Endothelial cell of umbilical vein (primary cell): ENCODE data around the gene ZNF160. TPM values are rescaled to one million over a fixed set of nuclear protein-coding genes. Genes with fewer than 3 reads are reported as not detected.

Experiments
- BruUV-seq: library from RNA; stranded (reverse); fragments of 400-500 nt; replicated peaks from 2 replicates; lab custom pipeline; 2021; lab: Mats Ljungman, UMichigan
- CTCF ChIA-PET: fragments of 300-600, 350-600 bp; sonication (Branson Sonifier 250); formaldehyde crosslinking; loops from one replicate; lab custom pipeline; 2021; ENCODE audit warnings: antibody characterized with exemption, inconsistent platforms; lab: Charles Lee
- POLR2A ChIA-PET: fragments of 300-600, 350-600 bp; sonication (Branson Sonifier 250); formaldehyde crosslinking; loops from one replicate; lab custom pipeline; 2021; ENCODE audit warnings: antibody characterized with exemption, inconsistent platforms; lab: Charles Lee
- DNase-seq: peaks from one replicate; pipeline ENCODE4 v3.0.0-alpha.2; 2011; ENCODE audit warnings: low read depth, low spot score
- FAIRE-seq: peaks from 2 replicates; lab custom pipeline; 2011; peaks lifted over from hg19 to GRCh38; lab: Jason Lieb, UNC
- H2AFZ ChIP-seq: 2 replicates; pipeline ENCODE4 v1.6.0; 2012; ENCODE audit warnings: low read depth, low read length, control low read depth, inconsistent platforms
- H3K27ac ChIP-seq: 2 replicates; pipeline ENCODE4 v1.5.1; 2011; ENCODE audit warnings: low read depth, mild to moderate bottlenecking, control low read depth, low read length, moderate library complexity; ENCODE audit not compliant: insufficient read depth
- H3K27me3 ChIP-seq, 2 experiments: 2 replicates each; pipeline versions ENCODE4 v1.6.0 to v1.6.1; 2011; ENCODE audit warnings: low read length in 2 of 2, mixed read lengths in 1 of 2; ENCODE audit not compliant: control insufficient read depth in 2 of 2, insufficient read depth in 2 of 2
- H3K36me3 ChIP-seq, 2 experiments: 2 replicates in 1 of 2; 3 replicates in 1 of 2; pipeline ENCODE4 v1.5.1; 2011; ENCODE audit warnings: low read length in 2 of 2, mild to moderate bottlenecking in 1 of 2, moderate library complexity in 1 of 2; ENCODE audit not compliant: control insufficient read depth in 2 of 2, insufficient read depth in 2 of 2; ENCODE audit errors: extremely low read depth in 1 of 2
- H3K4me1 ChIP-seq: 3 replicates; pipeline ENCODE4 v1.5.1; 2011; ENCODE audit warnings: mild to moderate bottlenecking, low read length; ENCODE audit not compliant: control insufficient read depth, insufficient read depth; ENCODE audit errors: extremely low read depth
- H3K4me2 ChIP-seq: 2 replicates; pipeline ENCODE4 v1.6.1; 2011; ENCODE audit warnings: low read length, control low read depth, mixed read lengths; ENCODE audit not compliant: insufficient read depth
- H3K4me3 ChIP-seq, 3 experiments: fragments of 200-600 bp in 1 of 3; sonication (generic), shearing (Covaris generic) in 1 of 3; replicated peaks in 1 of 3; 2 replicates each; pipeline ENCODE4 v1.5.1; 2011 to 2016; ENCODE audit warnings: control low read depth in 3 of 3, low read length in 3 of 3, mild to moderate bottlenecking in 2 of 3, inconsistent platforms in 1 of 3, low read depth in 1 of 3, moderate library complexity in 1 of 3; ENCODE audit not compliant: insufficient read depth in 1 of 3
- H3K79me2 ChIP-seq: 2 replicates; pipeline ENCODE4 v1.6.0; 2012; ENCODE audit warnings: low read length, inconsistent platforms; ENCODE audit not compliant: control insufficient read depth, insufficient read depth
- H3K9ac ChIP-seq: replicated peaks from 2 replicates; pipeline ENCODE3; 2011; ENCODE audit warnings: low read length, control low read depth; ENCODE audit not compliant: insufficient read depth; ENCODE audit errors: extremely low read depth
- H3K9me1 ChIP-seq: replicated peaks from 3 replicates; pipeline ENCODE4 v1.6.0; 2011; ENCODE audit warnings: mild to moderate bottlenecking, low read length; ENCODE audit not compliant: control insufficient read depth, insufficient read depth; ENCODE audit errors: extremely low read depth
- H3K9me3 ChIP-seq: replicated peaks from 2 replicates; pipeline ENCODE4 v1.5.1; 2012; ENCODE audit warnings: low read length, inconsistent platforms; ENCODE audit not compliant: control insufficient read depth, insufficient read depth
- H4K20me1 ChIP-seq: replicated peaks from 2 replicates; pipeline ENCODE3; 2011; ENCODE audit warnings: mild to moderate bottlenecking, low read length; ENCODE audit not compliant: control insufficient read depth, insufficient read depth; ENCODE audit errors: extremely low read depth
- CTCF ChIP-seq, 2 donors: IDR thresholded peaks; 1 replicate in 1 of 2; 2 replicates in 1 of 2; pipeline ENCODE4 v1.5.1; 2011; ENCODE audit warnings: low read length in 2 of 2, mild to moderate bottlenecking in 2 of 2, moderate library complexity in 2 of 2, control low read depth in 1 of 2, inconsistent platforms in 1 of 2, low read depth in 1 of 2; ENCODE audit not compliant: insufficient read depth in 1 of 2; ENCODE audit errors: extremely low read depth in 1 of 2
- EZH2 ChIP-seq: IDR thresholded peaks from 2 replicates; pipeline ENCODE4 v1.6.1; 2012; ENCODE audit warnings: borderline replicate concordance, low read depth, mild to moderate bottlenecking, moderate library complexity, low read length, inconsistent platforms; ENCODE audit not compliant: severe bottlenecking
- FOS ChIP-seq: IDR thresholded peaks from 2 replicates; pipeline ENCODE4 v1.6.1; 2011; ENCODE audit warnings: mild to moderate bottlenecking, low read length, moderate library complexity, borderline replicate concordance; ENCODE audit not compliant: insufficient read depth
- GATA2 ChIP-seq: IDR thresholded peaks from 2 replicates; pipeline ENCODE4 v1.7.0; 2011; ENCODE audit warnings: low read depth, mild to moderate bottlenecking, moderate library complexity, mixed read lengths, low read length; ENCODE audit not compliant: insufficient read length, insufficient read depth
- JUN ChIP-seq: IDR thresholded peaks from 2 replicates; pipeline ENCODE4 v1.6.1; 2011; ENCODE audit warnings: borderline replicate concordance, low read depth; ENCODE audit not compliant: insufficient read length, insufficient read depth
- MAX ChIP-seq: IDR thresholded peaks from 2 replicates; pipeline ENCODE4 v1.6.1; 2011; ENCODE audit not compliant: insufficient read depth, insufficient read length
- MYC ChIP-seq: IDR thresholded peaks from one replicate; pipeline ENCODE4 v1.6.1; 2011; ENCODE audit warnings: mild to moderate bottlenecking, low read depth, low read length
- POLR2A ChIP-seq: IDR thresholded peaks from 2 replicates; pipeline ENCODE4 v1.6.1; 2012; ENCODE audit warnings: low read depth, mild to moderate bottlenecking, control low read depth, low read length
- POLR2AphosphoS5 ChIP-seq: IDR thresholded peaks from 2 replicates; pipeline ENCODE4 v1.6.1; 2012; ENCODE audit warnings: low read depth, mild to moderate bottlenecking, control low read depth, low read length, moderate library complexity; ENCODE audit not compliant: insufficient read depth
- dilution Hi-C: fragments of 300-500 bp; cut with MboI; formaldehyde crosslinking; loops from one replicate; pipeline ENCODE4 v1.15.0; 2019; ENCODE audit warnings: low sequenced_read_pairs; ENCODE audit not compliant: extremely low pct_ligation_motif_present
- intact Hi-C: fragments of 100-400 bp; cut with micrococcal nuclease; formaldehyde crosslinking; loops from one replicate; pipeline ENCODE4 v1.10.0; 2022
- polyA plus RNA-seq, 4 experiments: library from polyadenylated mRNA; depleted of rRNA in 3 of 4; stranded (reverse) in 3 of 4; unstranded in 1 of 4; fragments of >200 nt; gene quantifications; 2 replicates each; pipeline versions ENCODE4 v1.2.1 to v1.2.3, GENCODE V29; 2011 to 2012; ENCODE audit warnings: missing spikeins in 1 of 4
- total RNA-seq: library from RNA; stranded (reverse); gene quantifications from 2 replicates; pipeline ENCODE4 v1.2.3, GENCODE V29; 2021

ZNF160 gene
- total and polyA plus RNA-seq, 2 donors (not counting 3 experiments of a cell fraction or from before 2014, with no cell fraction given), result 11.3 to 16.4 TPM

- no peaks in the 10 kb centered on the region for H3K9me3 ChIP-seq
- H2AFZ ChIP-seq, result peak overlapping the region; percentile 83
- DNase-seq (peak; percentile 47), FAIRE-seq (no peak)
- H3K36me3 ChIP-seq, result peaks cover 0 to 2% of the 10 kb centered on the region in 2 experiments
- no peak for TF ChIP-seq JUN
- TF ChIP-seq POLR2A, result no peak
- no peak for TF ChIP-seq GATA2
- TF ChIP-seq EZH2, result no peak
- no peak for TF ChIP-seq FOS
- no peak for TF ChIP-seq POLR2AphosphoS5
- no peak for TF ChIP-seq MYC
- no peak for TF ChIP-seq CTCF (IDR thresholded peaks at IDR 0.05; ENCODE audit: extremely low read depth in 1 of 2, insufficient read depth in 1 of 2, low read depth in 1 of 2, low read length in 2 of 2)
- no peak for TF ChIP-seq MAX
- H3K9ac ChIP-seq, result peak overlapping the region; percentile 99
- peak overlapping the region; percentile 94 for H3K27ac ChIP-seq
- intact Hi-C loops (loop anchor here (1.0 to 5.0 kb wide), 7 partner anchors 15 to 230 kb away; partner anchors contain the start of genes ZNF320, ZNF347, ZNF677 and ZNF845), dilution Hi-C loops (no loop called here)
- BruUV-seq, result TSS peak; percentile 84
- peak overlapping the region; percentile 55 to 93 (median 90) for H3K4me3 ChIP-seq
- H3K27me3 ChIP-seq, result no peaks in the 10 kb centered on the region
- H3K4me2 ChIP-seq, result peak overlapping the region; percentile 85
- no peaks in the 10 kb centered on the region for H4K20me1 ChIP-seq
- POLR2A ChIA-PET, result interaction anchor here (1.1 kb wide), 1 partner anchor 14 kb away, joined by 3 read pairs; no protein-coding TSS in a partner anchor
- peaks cover 11% of the 10 kb centered on the region for H3K4me1 ChIP-seq
- CTCF ChIA-PET, result interaction anchor here (2.2 kb wide), 1 partner anchor 26 kb away, joined by 12 read pairs; no protein-coding TSS in a partner anchor
- peaks cover 22% of the 10 kb centered on the region for H3K79me2 ChIP-seq
- H3K9me1 ChIP-seq, result no peaks in the 10 kb centered on the region
Measured at GRCh38 chr19:53102756-53103233, 427 bp downstream of the ZNF160 start.
